ENCODE results near the gene SDS.

SDS gene

GRCh38 chr12:113398346-113399290 lies 5.1 kb downstream of the SDS start:
- DNase-seq: no peak

GRCh38 chr12:113397497-113398197 lies 6.0 kb downstream of the SDS start:
- no peak for DNase-seq

DNA sequence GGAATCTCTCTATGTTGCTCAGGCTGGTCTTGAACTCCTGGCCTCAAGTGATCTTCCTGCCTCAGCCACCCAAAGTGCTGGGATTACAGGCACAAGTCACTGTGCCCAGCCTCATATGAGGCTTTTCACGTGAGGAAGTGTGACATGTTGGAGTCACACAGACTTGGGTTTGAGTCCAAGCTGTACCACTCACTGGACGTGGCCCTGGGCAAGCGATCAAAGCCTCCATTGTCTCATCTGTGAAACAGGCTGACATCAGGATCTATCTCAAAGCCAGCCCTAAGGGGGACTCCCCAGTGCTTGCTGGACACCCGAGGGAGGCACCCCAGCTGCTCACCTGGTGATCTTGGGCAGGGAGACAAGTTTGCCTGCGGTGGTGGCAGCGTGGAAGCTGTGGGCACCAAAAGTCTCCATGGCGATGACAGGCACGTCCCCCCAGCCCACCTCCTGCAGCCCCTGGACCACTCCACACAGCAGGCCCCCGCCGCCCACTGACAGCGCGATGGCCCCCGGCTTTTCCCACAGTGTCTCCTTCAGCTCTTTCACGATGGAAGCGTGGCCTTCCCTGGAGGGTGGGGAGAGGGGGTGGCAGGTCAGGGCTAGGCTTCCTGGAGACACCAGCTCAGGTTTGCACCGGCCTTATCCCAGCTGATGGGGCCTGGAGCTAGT lies 6.7 kb downstream of the SDS start:
- DNase-seq: no peak

GRCh38 chr12:113396200-113396599 lies 7.5 kb downstream of the SDS start:
- no peak for DNase-seq

GRCh38 chr12:113395119-113395518 lies 8.6 kb downstream of the SDS start:
- no peak for DNase-seq

GRCh38 chr12:113393749-113394148 lies 9.9 kb downstream of the SDS start:
- DNase-seq: no peak

DNA sequence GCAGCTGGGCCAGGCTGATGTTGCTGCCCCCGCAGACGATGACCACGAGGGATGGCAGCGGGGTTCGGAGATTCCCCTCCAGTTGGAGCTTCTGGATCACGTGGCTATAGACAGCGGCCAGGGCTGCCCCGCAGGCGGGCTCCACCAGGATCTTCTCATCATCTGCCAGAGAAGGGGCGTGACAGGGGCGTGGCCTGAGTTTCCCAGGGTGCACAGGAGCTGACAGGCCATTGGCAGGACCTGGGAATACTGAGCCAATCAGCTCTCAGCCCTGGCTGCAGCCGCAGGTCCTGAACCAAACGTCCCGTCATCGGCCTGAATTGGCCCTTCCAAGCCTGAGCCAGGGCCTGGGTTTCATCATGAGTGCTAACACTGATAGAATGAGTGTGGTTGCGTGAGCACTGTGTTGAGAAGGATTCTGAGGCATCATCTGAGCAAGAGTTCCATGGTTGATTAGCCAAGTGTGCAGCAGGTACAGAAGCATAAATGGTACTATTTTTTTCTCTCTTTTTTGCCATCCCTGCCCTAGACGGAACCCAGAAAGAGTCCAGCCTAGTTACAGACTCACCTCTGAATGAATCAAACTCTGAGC lies 10.6 kb downstream of the SDS start:
- DNase-seq: no peak

DNA sequence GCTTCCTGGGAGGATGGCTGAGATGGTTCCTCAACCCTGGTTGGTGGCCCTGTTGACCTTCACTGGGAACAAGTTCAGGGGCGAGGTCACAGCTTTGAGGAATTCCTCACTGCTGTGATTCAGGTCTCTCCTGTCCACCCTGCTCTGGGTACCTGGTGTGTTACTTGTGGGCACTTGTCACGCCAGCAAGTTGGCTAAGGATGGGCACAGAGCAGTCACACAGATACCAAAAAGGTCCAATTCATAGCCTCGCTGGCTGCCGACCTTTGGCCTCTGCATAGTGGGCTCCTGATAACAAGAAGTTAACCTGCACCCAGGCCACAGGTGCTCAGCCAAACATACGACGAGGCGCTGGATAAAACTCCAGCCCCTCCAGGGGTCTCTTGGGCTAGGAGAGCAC lies 11.2 kb downstream of the SDS start:
- no peak for DNase-seq

DNA sequence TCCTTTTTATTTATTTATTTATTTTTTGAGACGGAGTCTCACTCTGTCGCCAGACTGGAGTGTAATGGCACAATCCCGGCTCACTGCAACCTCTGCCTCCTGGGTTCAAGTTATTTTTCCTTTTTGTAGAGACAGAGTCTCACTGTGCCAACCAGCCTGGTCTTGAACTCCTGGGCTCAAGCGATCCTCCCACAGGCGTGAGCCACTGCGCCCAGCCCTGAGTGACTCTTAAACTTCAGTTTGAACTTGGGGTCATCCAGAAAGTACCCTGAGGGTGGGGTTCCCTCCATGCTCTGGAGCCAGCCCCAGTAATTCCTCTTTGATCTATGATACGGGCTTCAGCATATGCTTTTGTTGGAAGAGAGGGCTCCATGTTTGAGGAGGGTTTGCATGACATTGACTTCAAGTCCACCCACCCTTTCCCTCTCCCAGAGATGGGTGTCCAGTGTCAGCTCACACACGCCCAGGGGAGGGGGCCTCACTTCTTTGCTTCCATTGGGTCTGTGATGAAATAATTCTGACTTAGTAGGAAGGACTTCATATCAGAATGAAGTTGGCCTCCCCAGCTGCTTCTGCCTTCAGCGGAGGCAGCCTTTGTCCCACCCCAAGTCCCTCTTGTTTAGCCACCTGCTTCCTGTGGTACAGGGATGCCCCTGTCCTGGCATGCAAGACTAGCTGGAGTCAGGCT lies 11.9 kb downstream of the SDS start:
- DNase-seq: no peak

DNA sequence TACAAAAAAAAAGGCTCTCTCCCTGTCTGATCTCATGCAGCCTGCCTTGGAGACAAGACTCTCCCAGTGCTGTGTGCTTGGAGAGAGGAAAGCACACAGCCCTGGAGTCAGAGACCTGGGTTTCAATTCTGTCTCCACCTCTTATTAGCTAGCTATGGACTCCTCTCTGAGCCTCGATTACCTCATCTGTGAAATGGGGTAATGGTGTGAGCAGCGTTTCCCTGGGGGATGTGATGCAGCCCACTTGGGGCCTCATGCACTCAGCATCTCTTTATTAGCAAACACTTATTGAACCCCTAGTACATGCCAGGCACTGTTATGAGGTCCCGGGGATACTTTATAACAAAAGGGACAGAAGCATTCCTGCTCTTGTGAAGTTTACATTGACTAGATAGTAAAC lies 12.5 kb downstream of the SDS start:
- DNase-seq: no peak

DNA sequence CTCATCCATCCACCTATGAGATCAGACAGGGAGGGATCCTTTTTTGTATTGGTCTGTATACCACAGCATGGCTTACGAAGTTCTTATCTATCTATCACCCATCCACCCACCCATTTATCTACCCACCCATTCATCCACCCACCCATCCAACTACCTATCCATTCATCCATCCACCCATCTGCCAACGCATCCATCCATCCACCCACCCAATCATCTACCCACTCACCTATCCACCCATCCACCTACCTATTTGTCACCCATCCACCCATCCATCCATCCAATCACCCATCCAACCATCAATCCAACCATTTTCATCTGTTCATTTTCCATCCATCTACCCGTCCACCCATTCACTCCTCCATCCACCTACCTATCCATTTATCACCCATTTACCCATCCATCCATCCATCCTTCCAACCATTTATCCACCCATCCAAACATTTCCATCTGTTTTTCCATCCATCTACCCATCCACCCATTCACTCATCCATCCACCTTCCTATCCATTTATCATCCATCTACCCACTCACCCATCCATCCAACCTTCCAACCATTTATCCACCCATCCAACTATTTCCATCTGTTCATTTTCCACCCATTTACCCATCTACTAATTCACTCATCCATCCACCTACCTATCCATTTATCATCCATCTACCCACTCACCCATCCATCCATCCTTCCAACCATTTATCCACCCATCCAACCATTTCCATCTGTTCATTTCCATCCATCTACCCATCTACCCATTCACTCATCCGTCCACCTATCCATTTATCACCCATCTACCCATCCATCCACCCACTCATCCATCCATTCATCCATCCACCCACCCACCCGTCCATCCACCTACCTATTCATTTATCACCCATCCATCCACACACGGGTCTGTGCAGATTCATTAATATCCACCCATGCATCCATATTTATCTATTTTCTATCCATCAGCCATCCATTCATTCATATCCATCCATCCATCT lies 13.3 kb downstream of the SDS start:
- no peak for DNase-seq

DNA sequence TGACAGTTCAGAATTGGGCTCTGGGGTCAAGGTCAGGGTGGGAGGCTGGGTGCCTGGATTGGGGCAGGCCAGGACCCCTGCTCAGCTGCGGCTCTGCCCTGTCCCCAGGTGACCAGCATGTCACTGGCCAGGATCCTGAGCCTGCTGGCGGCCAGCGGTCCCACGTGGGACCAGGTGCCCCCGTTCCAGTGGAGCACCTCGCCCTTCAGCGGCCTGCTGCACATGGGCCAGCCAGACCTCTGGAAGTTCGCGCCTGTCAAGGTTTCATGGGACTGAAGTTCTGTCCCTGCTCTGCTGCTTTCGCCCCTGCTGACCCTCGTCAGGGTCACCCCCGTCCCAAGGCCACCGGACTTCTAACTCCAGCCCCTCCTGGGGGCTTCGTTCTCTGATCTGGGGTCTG lies 15.3 kb downstream of the SDS start:
- DNase-seq: no peak

- no peak for DNase-seq
Observed at GRCh38 chr12:113387631-113388030, 16.1 kb downstream of the SDS start.

- DNase-seq: no peak
Observed at GRCh38 chr12:113386866-113387566, 16.7 kb downstream of the SDS start.

DNA sequence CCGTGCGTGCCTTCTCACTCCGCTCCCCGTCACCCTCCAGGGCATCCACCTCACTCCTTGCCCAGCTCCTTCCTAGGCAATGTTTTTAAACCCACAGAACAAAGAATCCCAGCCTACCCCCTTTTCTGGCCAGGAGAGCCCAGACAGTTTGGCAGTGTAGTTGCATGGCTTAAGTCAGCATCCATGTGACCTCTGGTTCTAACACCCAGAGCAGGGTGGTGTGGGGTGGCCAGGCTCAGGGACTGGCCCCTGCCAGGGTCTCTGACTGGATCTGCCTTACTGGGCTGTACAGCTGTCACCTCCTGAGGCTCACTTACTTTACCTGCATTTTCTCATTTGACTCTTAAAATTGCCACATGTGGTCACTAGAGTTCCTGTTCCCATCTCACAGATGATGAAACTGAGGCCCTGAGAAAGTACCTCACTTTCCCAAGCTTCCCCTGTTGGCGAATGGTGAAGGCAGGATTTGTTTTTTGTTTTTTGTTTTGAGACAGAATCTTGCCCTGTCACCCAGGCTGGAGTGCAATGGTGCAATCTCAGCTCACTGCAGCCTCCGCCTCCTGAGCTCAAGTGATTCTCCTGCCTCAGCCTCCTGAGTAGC lies 18.3 kb downstream of the SDS start:
- no peak for DNase-seq

GRCh38 chr12:113384778-113385177 lies 18.9 kb downstream of the SDS start:
- DNase-seq: no peak

DNA sequence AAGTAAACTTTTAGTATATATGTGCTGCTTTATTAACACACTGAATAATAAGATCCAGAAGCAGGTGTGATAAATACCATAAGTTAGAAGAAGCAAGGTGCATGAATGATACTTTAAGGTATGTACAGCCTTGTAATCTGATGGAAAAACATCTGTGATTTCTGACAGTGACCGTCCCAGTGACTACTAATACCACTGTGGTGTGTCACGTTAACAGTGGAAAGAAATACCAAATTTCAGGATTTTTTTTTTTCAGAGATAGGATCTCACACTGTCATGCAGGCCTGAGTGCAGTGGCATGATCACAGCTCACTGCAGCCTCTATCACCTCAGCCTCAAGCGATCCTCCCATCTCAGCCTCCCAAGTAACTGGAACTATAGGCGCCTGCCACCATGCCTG lies 21.5 kb downstream of the SDS start:
- DNase-seq: no peak

- no peak for DNase-seq
Observed at GRCh38 chr12:113381220-113381619, 22.5 kb downstream of the SDS start.

GRCh38 chr12:113378291-113378690 lies 25.4 kb downstream of the SDS start:
- DNase-seq: no peak

- DNase-seq: no peak
Observed at GRCh38 chr12:113374823-113375428, 28.8 kb downstream of the SDS start.
